NCI-H1694 (cell line): ENCODE measurements around the gene SLTM.
"Not testable (repeated sequence)": the region's sequence is repeated elsewhere in the genome, so short reads cannot be mapped to it uniquely, and the experiment has no call there.

Experiments used
- DNase-seq: peaks from one replicate; lab custom pipeline; 2025; lab: John Stamatoyannopoulos, UW

Gene SLTM

DNA sequence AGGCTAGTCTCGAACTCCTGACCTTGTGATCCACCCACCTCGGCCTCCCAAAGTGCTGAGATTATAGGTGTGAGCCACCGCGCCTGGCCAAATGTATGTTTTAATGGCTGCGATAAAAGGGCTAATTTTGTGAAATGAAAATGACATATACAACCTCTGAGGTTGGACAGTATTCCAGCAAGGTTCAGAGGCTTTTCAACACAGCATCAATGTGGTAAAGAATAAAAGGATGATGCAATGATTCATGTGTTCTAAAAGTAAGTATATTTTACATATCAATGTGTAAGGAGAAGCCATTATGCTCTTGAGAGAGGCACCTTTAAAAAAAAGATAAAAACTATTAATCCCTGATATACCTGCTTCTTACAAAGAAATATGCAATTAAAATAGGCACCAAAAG, 6.7 kb downstream of the SLTM start:
- DNase-seq = no peak

GRCh38 chr15:58924327-58924726, 9.2 kb downstream of the SLTM start:
- DNase-seq = no peak

GRCh38 chr15:58923696-58924300, 9.7 kb downstream of the SLTM start:
- no peak for DNase-seq

- DNase-seq = no peak
Measured at GRCh38 chr15:58923284-58923683, 10.2 kb downstream of the SLTM start.

DNA sequence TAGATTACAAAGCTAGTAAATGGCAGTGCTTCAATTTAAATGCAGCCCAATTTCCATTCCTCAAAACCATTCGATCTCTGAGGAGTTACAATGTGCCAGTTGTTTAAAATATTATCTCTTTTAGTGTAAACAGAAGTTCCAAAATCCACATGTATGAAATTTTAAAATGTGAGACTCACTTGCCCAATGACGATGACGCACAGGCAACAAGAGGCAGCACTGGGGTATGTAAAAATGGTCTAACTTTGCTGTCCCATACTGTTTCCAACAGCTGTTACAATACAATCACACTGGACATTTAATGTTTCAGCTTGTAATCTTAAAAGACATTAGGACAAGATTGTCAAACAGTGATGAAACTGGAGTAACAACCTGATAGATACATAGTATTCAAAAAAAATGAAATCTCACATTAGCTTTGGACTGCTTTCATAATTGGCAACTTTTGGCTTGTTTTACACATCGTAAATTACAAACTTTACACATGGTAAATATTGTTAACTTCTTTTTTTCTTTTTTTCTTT, 12.2 kb downstream of the SLTM start:
- no peak for DNase-seq

GRCh38 chr15:58920447-58920846, 13.0 kb downstream of the SLTM start:
- not testable (repeated sequence) for DNase-seq

GRCh38 chr15:58919232-58919631, 14.2 kb downstream of the SLTM start:
- DNase-seq = no peak

- DNase-seq = no peak
Measured at GRCh38 chr15:58918239-58918638, 15.2 kb downstream of the SLTM start.

GRCh38 chr15:58917613-58918129, 15.8 kb downstream of the SLTM start:
- DNase-seq = not testable (repeated sequence)

DNA sequence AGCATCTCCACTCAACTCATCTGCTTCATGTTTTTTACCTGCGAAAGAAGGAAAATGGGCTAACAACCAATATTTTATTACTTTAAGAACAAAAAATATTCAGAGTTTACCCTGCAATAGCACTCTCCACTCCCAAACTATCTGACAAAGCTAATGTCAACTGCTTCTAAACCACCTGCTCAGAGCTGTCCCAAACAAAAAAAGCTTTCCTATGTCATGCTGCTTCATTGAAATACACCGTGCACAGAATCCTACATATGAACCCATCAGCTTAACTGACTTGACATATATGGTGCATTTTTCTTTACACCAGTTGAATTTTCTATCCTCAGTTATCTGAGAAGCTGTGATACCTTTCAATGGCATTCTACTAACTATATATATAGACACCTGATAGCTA, 16.5 kb downstream of the SLTM start:
- no peak for DNase-seq

DNA sequence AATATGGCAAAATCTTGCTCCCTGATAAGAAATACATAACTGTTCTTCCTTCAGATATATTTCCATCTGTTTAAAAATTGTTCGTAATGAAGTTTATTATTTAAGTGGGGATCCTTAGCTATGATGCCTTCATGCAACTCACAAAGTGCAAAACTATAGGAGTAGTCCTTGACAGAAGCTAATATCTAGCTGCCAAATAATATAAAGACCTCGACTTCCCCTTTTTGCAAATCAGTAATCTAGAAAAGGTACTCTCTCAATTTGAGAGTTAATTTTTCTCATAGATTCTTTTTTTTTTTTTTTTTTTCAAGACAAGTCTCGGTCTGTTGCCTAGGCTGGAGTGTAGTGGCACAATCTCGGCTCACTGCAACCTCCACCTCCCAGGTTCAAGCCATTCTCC, 23.0 kb downstream of the SLTM start:
- DNase-seq = no peak

DNA sequence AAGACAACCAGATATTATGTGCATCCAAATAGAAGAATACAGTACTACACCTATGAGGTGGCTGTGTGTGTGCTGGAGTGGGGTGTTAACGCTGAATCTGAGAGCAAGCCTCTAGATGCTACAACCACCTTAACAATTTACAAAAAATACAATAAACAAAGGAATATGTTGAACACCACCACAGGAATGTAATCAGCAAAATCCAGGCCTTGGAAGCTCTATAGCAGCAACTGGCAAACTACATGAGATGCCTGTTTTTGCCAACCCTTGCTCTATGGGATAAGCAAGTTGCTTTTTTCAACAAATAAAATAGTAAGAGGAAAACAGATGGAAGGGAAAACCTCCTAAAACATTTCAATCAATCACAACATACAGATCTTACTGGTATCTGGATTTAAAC, 23.9 kb downstream of the SLTM start:
- no peak for DNase-seq

- DNase-seq = no peak
Measured at GRCh38 chr15:58908550-58909309, 24.7 kb downstream of the SLTM start.

GRCh38 chr15:58900631-58901030, 32.8 kb downstream of the SLTM start:
- DNase-seq = no peak

GRCh38 chr15:58898150-58898680, 35.3 kb downstream of the SLTM start:
- no peak for DNase-seq

DNA sequence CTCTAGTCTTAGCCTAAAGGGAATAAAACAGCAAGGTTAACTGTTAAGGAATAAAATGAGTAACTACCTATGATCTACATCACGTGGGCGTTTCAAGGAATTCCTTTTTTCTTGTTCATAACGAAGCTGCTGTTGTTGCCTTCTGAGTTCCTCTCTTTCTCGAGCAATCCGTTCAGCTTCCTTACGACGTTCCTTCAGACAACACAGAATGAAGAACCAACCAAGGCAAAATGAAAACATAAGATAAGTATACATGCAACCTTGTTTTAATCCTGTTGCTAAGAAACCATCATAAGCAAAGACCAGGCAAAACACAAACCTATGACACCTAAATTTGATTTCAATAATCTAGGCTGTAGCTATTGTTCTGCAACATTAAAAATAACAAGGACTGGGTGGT, 44.1 kb downstream of the SLTM start:
- no peak for DNase-seq

DNA sequence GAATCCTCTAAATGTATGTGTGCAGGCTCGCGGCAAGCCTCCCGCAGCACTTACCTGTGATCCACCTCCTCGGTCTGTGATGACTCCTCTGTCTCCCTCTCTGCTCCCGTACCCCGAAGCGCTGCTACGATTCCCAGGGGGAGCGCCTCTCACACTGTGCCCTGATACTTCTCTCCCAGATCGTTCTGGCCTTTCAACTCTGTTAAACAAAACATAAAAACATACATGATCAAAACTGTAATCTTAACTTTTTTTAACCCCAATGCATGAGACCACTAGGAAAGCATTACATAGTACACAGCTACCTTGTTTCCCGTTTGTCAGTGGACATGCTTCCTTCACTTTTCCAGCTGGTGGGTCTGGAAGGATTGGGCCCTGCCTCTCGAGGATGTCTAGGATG, 46.6 kb downstream of the SLTM start:
- no peak for DNase-seq

GRCh38 chr15:58883926-58884325, 49.6 kb downstream of the SLTM start:
- DNase-seq = not testable (repeated sequence)

DNA sequence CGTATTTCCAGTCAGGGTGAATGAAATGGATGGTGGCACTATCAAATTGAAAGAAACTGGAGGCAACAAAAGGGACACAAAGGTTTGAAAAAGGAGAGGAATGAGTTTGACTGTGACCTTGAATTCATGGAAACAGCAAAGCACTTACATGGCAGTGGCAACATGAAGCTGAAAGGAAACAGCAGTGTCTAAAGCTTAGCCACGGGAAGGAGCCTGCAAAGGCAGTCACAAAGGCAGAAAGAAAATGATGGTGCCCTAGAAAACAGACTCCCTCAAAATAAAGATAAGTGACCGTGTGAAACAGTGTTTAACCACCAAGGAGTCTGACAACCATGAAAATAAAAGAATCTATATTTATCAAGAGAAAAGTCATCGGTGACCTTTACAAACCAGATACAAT, 51.2 kb downstream of the SLTM start:
- DNase-seq = no peak

DNA sequence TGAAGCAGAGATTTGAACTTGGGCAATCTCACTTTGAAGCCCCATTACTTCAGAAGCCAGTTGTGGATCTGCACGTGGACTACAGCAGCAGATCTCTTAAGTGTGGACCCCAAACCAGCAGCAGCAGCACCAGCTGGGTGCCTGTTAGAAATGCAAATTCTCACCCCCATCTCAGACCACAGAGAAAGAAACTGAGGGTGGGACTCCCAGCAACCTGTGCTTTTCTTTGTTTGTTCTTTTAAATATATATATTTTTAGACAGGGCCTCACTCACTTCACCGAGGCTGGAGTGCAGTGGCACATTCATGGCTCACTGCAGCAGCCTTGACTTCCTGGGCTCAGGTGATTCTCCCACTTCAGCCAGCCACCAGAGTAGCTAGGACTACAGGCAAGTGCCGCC, 53.2 kb downstream of the SLTM start:
- DNase-seq = no peak

DNA sequence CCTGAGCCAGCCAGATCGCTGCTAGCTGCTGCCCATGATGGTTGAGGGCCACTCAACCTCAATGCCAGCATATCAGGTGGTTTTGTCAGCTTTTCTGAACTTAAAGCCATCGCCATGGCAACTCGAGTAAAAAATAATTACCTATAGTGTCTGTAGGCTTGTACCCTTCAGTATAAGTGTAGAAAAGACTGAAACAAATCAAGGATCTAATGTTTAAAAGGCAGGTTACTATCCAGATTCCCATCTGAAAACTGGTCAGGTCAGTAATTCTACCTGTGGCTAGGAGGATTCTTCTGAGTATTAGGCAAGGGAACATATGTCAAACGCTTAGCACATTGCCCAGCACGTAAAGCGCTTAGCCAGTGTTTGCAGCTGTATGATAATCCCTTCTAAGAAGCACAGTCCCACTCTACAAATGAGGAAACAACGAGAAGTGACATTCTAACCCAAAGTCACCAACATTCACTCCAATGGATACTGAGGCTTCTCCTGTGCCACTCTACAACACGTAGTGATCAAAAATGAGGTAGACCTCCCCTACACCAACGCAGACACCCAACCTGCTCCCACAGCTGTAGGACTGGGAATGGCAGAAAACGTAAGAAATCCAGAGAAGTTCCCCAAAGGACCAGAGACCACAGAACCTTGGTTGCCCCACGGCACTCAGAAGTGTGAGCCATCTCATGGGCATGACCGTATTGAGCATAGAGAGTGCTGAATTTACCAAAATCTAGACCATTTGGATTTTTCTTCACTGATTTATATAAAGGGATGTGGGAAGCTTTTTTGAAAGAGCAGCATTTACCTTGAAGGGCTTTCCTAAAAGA, 55.3 kb downstream of the SLTM start:
- DNase-seq = no peak
